Thoracic aorta (tissue), 2 donors: ENCODE results near the gene EHD2. TPM values are rescaled to one million over a fixed set of nuclear protein-coding genes. Genes with fewer than 3 reads are reported as not detected.
"Not testable (repeated sequence)": the region's sequence is repeated elsewhere in the genome, so short reads cannot be mapped to it uniquely, and the experiment has no call there.

Source experiments
- ATAC-seq: fragments of 150-250 bp; one replicate; pipeline ENCODE4 v1.8.0; 2017; ENCODE audit warnings: low read depth; ENCODE audit not compliant: insufficient number of reproducible peaks, low FRiP score
- DNase-seq: peaks from one replicate; pipeline ENCODE4 v3.0.0-alpha.2; 2020; ENCODE audit warnings: low spot score
- H3K27ac ChIP-seq, 2 donors: fragments of 200-600 bp; sonication (generic); 1 replicate in 1 of 2; 2 replicates in 1 of 2; pipeline ENCODE4 v1.5.1; 2016; ENCODE audit warnings: mild to moderate bottlenecking in 2 of 2, moderate library complexity in 2 of 2
- H3K27me3 ChIP-seq: fragments of 200-600 bp; sonication (generic); replicated peaks from 2 replicates; pipeline ENCODE4 v1.6.0; 2016; ENCODE audit warnings: mild to moderate bottlenecking; ENCODE audit not compliant: insufficient read depth
- H3K36me3 ChIP-seq: fragments of 200-600 bp; sonication (generic); one replicate; pipeline ENCODE4 v1.5.1; 2016
- H3K4me1 ChIP-seq, 2 donors: fragments of 200-600 bp; sonication (generic); 1 replicate in 1 of 2; 2 replicates in 1 of 2; pipeline versions ENCODE4 v1.5.1 to v1.6.0; 2016; ENCODE audit warnings: low read depth in 2 of 2, mild to moderate bottlenecking in 1 of 2; ENCODE audit not compliant: control insufficient read depth in 1 of 2
- H3K4me3 ChIP-seq: fragments of 200-600 bp; sonication (generic); 2 replicates; pipeline ENCODE4 v1.5.1; 2016; ENCODE audit warnings: mild to moderate bottlenecking
- H3K9me3 ChIP-seq: fragments of 200-600 bp; sonication (generic); 2 replicates; pipeline ENCODE4 v1.5.1; 2016
- CTCF ChIP-seq: fragments of 200-600 bp; sonication (generic); IDR thresholded peaks from one replicate; pipeline ENCODE4 v1.5.1; 2019; ENCODE audit warnings: antibody characterized with exemption
- total RNA-seq, 2 donors: library from RNA; depleted of rRNA; stranded (reverse); fragments of >200 nt; gene quantifications; one replicate each; pipeline versions ENCODE4 v1.1.0 to v1.2.3, GENCODE V29; 2016

Gene EHD2
- total RNA-seq, 2 donors from 2014 or later, result 141 to 195 TPM

- ATAC-seq, result no peak
- Histone ChIP-seq H3K9me3 (no peaks in the 10 kb centered on the region), H3K27ac (peak overlapping the region; percentile 92 to 98), H3K4me1 (peaks cover 31 to 37% of the 10 kb centered on the region in 2 donors), H3K4me3 (peak overlapping the region; percentile 64), H3K27me3 (no peaks in the 10 kb centered on the region), H3K36me3 (peaks cover 36% of the 10 kb centered on the region)
- no peak for TF ChIP-seq CTCF
- DNase-seq, result no peak
Observed at GRCh38 chr19:47742634-47743033, 29.4 kb downstream of the EHD2 start.

GRCh38 chr19:47745010-47745901 lies 32.0 kb downstream of the EHD2 start, which contains the start of gene NOP53:
Gene NOP53 (plus strand): TSS chr19:47745546. CDS start chr19:47745560, 14 bp downstream.
- peak; percentile 28 for TF ChIP-seq CTCF
- Histone ChIP-seq H3K27me3 (no peaks in the 10 kb centered on the region), H3K36me3 (peaks cover 32% of the 10 kb centered on the region), H3K27ac (peak within 1 kb of the TSS; percentile 88 to 98), H3K9me3 (no peaks in the 10 kb centered on the region), H3K4me1 (peaks cover 31 to 37% of the 10 kb centered on the region in 2 donors), H3K4me3 (peak within 1 kb of the TSS; percentile 95)
- peak; percentile 80 for DNase-seq
- peak; percentile 57 for ATAC-seq

- not testable (repeated sequence) for ATAC-seq, H3K27me3 ChIP-seq, H3K27ac ChIP-seq, DNase-seq, H3K9me3 ChIP-seq
- H3K4me3 ChIP-seq, result peak overlapping the region; percentile 95
- H3K4me1 ChIP-seq, result peaks cover 31 to 37% of the 10 kb centered on the region in 2 donors
- peaks cover 34% of the 10 kb centered on the region for H3K36me3 ChIP-seq
Observed at GRCh38 chr19:47746129-47746528, 32.9 kb downstream of the EHD2 start.

GRCh38 chr19:47749326-47749725 lies 36.1 kb downstream of the EHD2 start:
- Histone ChIP-seq H3K4me3 (no peak overlapping the region), H3K27ac (no peak overlapping the region), H3K9me3 (no peaks in the 10 kb centered on the region), H3K27me3 (no peaks in the 10 kb centered on the region), H3K36me3 (peaks cover 56% of the 10 kb centered on the region), H3K4me1 (peaks cover 18 to 24% of the 10 kb centered on the region in 2 donors)
- no peak for DNase-seq
- ATAC-seq, result no peak
- no peak for TF ChIP-seq CTCF

- Histone ChIP-seq H3K4me1 (peaks cover 10 to 16% of the 10 kb centered on the region in 2 donors), H3K36me3 (peaks cover 71% of the 10 kb centered on the region), H3K27ac (no peak overlapping the region), H3K9me3 (no peaks in the 10 kb centered on the region), H3K4me3 (no peak overlapping the region), H3K27me3 (no peaks in the 10 kb centered on the region)
- TF ChIP-seq CTCF, result no peak
- DNase-seq, result no peak
- no peak for ATAC-seq
Observed at GRCh38 chr19:47750752-47751151, 37.5 kb downstream of the EHD2 start.
